HUES48 (cell line): ENCODE results near the gene GFRA4.

Experiments used
- H3K27ac ChIP-seq: one replicate; pipeline ENCODE4 v1.7.0; 2013; ENCODE audit warnings: low read depth, low read length, inconsistent platforms
- H3K27me3 ChIP-seq: 2 replicates; pipeline ENCODE4 v1.6.1; 2013; ENCODE audit warnings: mild to moderate bottlenecking, low read length; ENCODE audit not compliant: control insufficient read depth, insufficient read depth
- H3K36me3 ChIP-seq: 2 replicates; pipeline ENCODE4 v1.6.1; 2013; ENCODE audit warnings: low read length; ENCODE audit not compliant: control insufficient read depth, insufficient read depth
- H3K4me1 ChIP-seq: 2 replicates; pipeline ENCODE4 v1.6.1; 2013; ENCODE audit warnings: mild to moderate bottlenecking, low read length; ENCODE audit not compliant: control insufficient read depth, insufficient read depth
- H3K4me3 ChIP-seq: 2 replicates; pipeline ENCODE4 v1.5.1; 2013; ENCODE audit warnings: mild to moderate bottlenecking, low read depth, low read length
- H3K9ac ChIP-seq: 2 replicates; pipeline ENCODE4 v1.6.1; 2013; ENCODE audit warnings: mild to moderate bottlenecking, low read depth, low read length, moderate library complexity
- H3K9me3 ChIP-seq: 2 replicates; pipeline ENCODE4 v1.6.1; 2013; ENCODE audit warnings: low read length; ENCODE audit not compliant: control insufficient read depth, insufficient read depth

Gene GFRA4

DNA sequence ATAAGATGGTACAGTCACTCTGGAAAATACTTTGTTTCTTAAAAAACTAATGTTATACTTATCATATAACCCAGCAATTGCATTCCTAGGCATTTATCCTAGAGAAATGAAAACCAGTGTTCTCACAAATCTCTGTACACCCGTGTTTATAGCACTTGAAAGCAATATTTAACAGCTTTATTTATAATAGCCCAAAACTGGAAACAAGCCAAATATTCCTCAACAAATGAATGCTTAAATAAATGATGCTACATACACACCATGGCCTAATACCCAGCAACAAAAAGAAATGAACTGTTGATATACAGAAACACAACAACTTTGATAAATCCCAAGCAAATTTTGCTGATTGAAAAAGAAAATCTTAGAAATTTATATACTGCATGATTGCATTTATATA, 51.3 kb downstream of the GFRA4 start:
- Histone ChIP-seq H3K4me1 (peaks cover 3% of the 10 kb centered on the region; the same call in 1 of the 2 replicates), H3K36me3 (no peaks in the 10 kb centered on the region), H3K27ac (no peak overlapping the region), H3K9me3 (no peaks in the 10 kb centered on the region), H3K27me3 (no peaks in the 10 kb centered on the region), H3K9ac (no peak overlapping the region), H3K4me3 (no peak overlapping the region)
